ENCODE measurements around the gene EIF6.

GRCh38 chr20:35299780-35300179, 15.2 kb upstream of the EIF6 start:
- TF ChIP-seq POLR2A (IDR thresholded peaks at IDR 0.05), result no peak
- TF ChIP-seq, protein P1, sequence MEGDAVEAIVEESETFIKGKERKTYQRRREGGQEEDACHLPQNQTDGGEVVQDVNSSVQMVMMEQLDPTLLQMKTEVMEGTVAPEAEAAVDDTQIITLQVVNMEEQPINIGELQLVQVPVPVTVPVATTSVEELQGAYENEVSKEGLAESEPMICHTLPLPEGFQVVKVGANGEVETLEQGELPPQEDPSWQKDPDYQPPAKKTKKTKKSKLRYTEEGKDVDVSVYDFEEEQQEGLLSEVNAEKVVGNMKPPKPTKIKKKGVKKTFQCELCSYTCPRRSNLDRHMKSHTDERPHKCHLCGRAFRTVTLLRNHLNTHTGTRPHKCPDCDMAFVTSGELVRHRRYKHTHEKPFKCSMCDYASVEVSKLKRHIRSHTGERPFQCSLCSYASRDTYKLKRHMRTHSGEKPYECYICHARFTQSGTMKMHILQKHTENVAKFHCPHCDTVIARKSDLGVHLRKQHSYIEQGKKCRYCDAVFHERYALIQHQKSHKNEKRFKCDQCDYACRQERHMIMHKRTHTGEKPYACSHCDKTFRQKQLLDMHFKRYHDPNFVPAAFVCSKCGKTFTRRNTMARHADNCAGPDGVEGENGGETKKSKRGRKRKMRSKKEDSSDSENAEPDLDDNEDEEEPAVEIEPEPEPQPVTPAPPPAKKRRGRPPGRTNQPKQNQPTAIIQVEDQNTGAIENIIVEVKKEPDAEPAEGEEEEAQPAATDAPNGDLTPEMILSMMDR (IDR thresholded peaks at IDR 0.05), result no peak
